Keratinocyte (primary cell): ENCODE results near the gene CTDSP1. TPM values are rescaled to one million over a fixed set of nuclear protein-coding genes. Genes with fewer than 3 reads are reported as not detected.

ENCODE experiments used
- DNase-seq: peaks from one replicate; pipeline ENCODE4 v3.0.0-alpha.2; 2011; ENCODE audit warnings: low read depth, missing footprints, low spot score
- FAIRE-seq: peaks from 2 replicates; lab custom pipeline; 2011; peaks lifted over from hg19 to GRCh38; lab: Jason Lieb, UNC
- H2AFZ ChIP-seq: 2 replicates; pipeline ENCODE4 v1.6.0; 2012; ENCODE audit warnings: low read length, control low read depth, inconsistent platforms; ENCODE audit not compliant: control insufficient read depth
- H3K27ac ChIP-seq: 2 replicates; pipeline ENCODE4 v1.5.1; 2011; ENCODE audit warnings: low read length; ENCODE audit not compliant: control insufficient read depth, insufficient read depth
- H3K27me3 ChIP-seq: 3 replicates; pipeline ENCODE4 v1.6.0; 2011; ENCODE audit warnings: low read length; ENCODE audit not compliant: control insufficient read depth, insufficient read depth; ENCODE audit errors: extremely low read depth
- H3K36me3 ChIP-seq, 2 experiments: 2 replicates in 1 of 2; 3 replicates in 1 of 2; pipeline ENCODE4 v1.5.1; 2011; ENCODE audit warnings: low read length in 2 of 2, mild to moderate bottlenecking in 1 of 2; ENCODE audit not compliant: control insufficient read depth in 2 of 2, insufficient read depth in 2 of 2; ENCODE audit errors: extremely low read depth in 1 of 2
- H3K4me1 ChIP-seq: 3 replicates; pipeline ENCODE4 v1.5.1; 2011; ENCODE audit warnings: low read length; ENCODE audit not compliant: control insufficient read depth, insufficient read depth; ENCODE audit errors: extremely low read depth
- H3K4me2 ChIP-seq: 3 replicates; pipeline ENCODE4 v1.6.0; 2011; ENCODE audit warnings: low read depth, low read length; ENCODE audit not compliant: control insufficient read depth, insufficient read depth; ENCODE audit errors: extremely low read depth
- H3K4me3 ChIP-seq, 3 experiments: fragments of 200-600 bp in 1 of 3; sonication (generic) in 1 of 3; 2 replicates in 2 of 3; 3 replicates in 1 of 3; pipeline ENCODE4 v1.5.1; 2011 to 2016; ENCODE audit warnings: low read length in 3 of 3, mild to moderate bottlenecking in 3 of 3, control low read depth in 2 of 3, inconsistent platforms in 1 of 3, low read depth in 1 of 3, mixed read lengths in 1 of 3, mixed run types in 1 of 3, moderate library complexity in 1 of 3; ENCODE audit not compliant: control insufficient read depth in 2 of 3, insufficient read depth in 2 of 3; ENCODE audit errors: extremely low read depth in 1 of 3
- H3K79me2 ChIP-seq: 2 replicates; pipeline ENCODE4 v1.6.0; 2012; ENCODE audit warnings: low read length; ENCODE audit not compliant: control insufficient read depth, insufficient read depth
- H3K9ac ChIP-seq: 3 replicates; pipeline ENCODE4 v1.6.0; 2011; ENCODE audit warnings: low read length; ENCODE audit not compliant: control insufficient read depth, insufficient read depth; ENCODE audit errors: extremely low read depth
- H3K9me1 ChIP-seq: 3 replicates; pipeline ENCODE4 v1.6.0; 2011; ENCODE audit warnings: low read length; ENCODE audit not compliant: control insufficient read depth, insufficient read depth; ENCODE audit errors: extremely low read depth
- H3K9me3 ChIP-seq: 2 replicates; pipeline ENCODE4 v1.5.1; 2012; ENCODE audit warnings: low read depth, low read length; ENCODE audit not compliant: control insufficient read depth
- H4K20me1 ChIP-seq: 3 replicates; pipeline ENCODE4 v1.6.0; 2011; ENCODE audit warnings: low read length; ENCODE audit not compliant: control insufficient read depth, insufficient read depth; ENCODE audit errors: extremely low read depth
- CTCF ChIP-seq, 3 experiments: IDR thresholded peaks in 1 of 3; conservative IDR thresholded peaks in 1 of 3; optimal IDR thresholded peaks in 1 of 3; 2 replicates in 2 of 3; 3 replicates in 1 of 3; pipeline versions ENCODE3 to v1.5.1; 2011; ENCODE audit warnings: low read length in 3 of 3, mild to moderate bottlenecking in 3 of 3, moderate library complexity in 2 of 3, control low read depth in 1 of 3, inconsistent platforms in 1 of 3; ENCODE audit not compliant: insufficient read depth in 2 of 3; ENCODE audit errors: extremely low read depth in 1 of 3
- EZH2 ChIP-seq: IDR thresholded peaks from one replicate; pipeline ENCODE4 v1.6.1; 2012; ENCODE audit warnings: inconsistent platforms, mild to moderate bottlenecking, low read length, moderate library complexity
- dilution Hi-C: fragments of 300-500 bp; cut with MboI; formaldehyde crosslinking; loops from one replicate; pipeline ENCODE4 v1.7.0; 2020; ENCODE audit warnings: low sequenced_read_pairs; ENCODE audit not compliant: extremely low pct_ligation_motif_present
- polyA plus RNA-seq, 5 experiments: library from polyadenylated mRNA; depleted of rRNA in 3 of 5; stranded (reverse) in 3 of 5; stranded (forward) in 1 of 5; unstranded in 1 of 5; fragments of >200 nt; gene quantifications; 1 replicate in 1 of 5; 2 replicates in 3 of 5; 3 replicates in 1 of 5; pipeline versions ENCODE4 v1.2.1 to v1.2.3, GENCODE V29; 2011 to 2012; ENCODE audit warnings: missing spikeins in 2 of 5, low read depth in 1 of 5, low replicate concordance in 1 of 5

The CTDSP1 gene
- polyA plus RNA-seq, 1 donor (not counting 4 experiments of a cell fraction or from before 2014, with no cell fraction given) = 38.7 TPM

GRCh38 chr2:218397463-218397819 is 2.2 kb upstream of the CTDSP1 start:
- Histone ChIP-seq H3K4me2 (peak overlapping the region; percentile 90), H3K4me3 (peak overlapping the region; percentile 81 to 95 (median 82)), H3K9me3 (no peaks in the 10 kb centered on the region), H2AFZ (no peak overlapping the region), H3K9ac (peak overlapping the region; percentile 86), H3K27ac (peak overlapping the region; percentile 89), H3K4me1 (peaks cover 26% of the 10 kb centered on the region), H4K20me1 (no peaks in the 10 kb centered on the region), H3K36me3 (peaks cover 0 to 3% of the 10 kb centered on the region in 2 experiments), H3K9me1 (no peaks in the 10 kb centered on the region), H3K27me3 (no peaks in the 10 kb centered on the region), H3K79me2 (peaks cover 24% of the 10 kb centered on the region)
- no peak for DNase-seq
- dilution Hi-C loops = no loop called here
- no peak for TF ChIP-seq EZH2
- no peak for TF ChIP-seq CTCF (optimal IDR thresholded peaks at IDR 0.05 in 1 of 3, IDR thresholded peaks at IDR 0.05 in 1 of 3, conservative IDR thresholded peaks at IDR 0.05 in 1 of 3; ENCODE audit: extremely low read depth in 1 of 3, insufficient read depth in 2 of 3, low read length in 3 of 3)
- FAIRE-seq = no peak

- peak overlapping the region; percentile 81 to 95 (median 82) for H3K4me3 ChIP-seq
- peak overlapping the region; percentile 12 for H2AFZ ChIP-seq
- peak overlapping the region; percentile 86 for H3K9ac ChIP-seq
- DNase-seq (no peak), FAIRE-seq (peak; percentile 69)
- no peaks in the 10 kb centered on the region for H3K9me1 ChIP-seq
- peaks cover 26% of the 10 kb centered on the region for H3K4me1 ChIP-seq
- H3K79me2 ChIP-seq = peaks cover 24% of the 10 kb centered on the region
- dilution Hi-C loops = no loop called here
- H3K27ac ChIP-seq = peak overlapping the region; percentile 89
- peak overlapping the region; percentile 90 for H3K4me2 ChIP-seq
- no peaks in the 10 kb centered on the region for H3K27me3 ChIP-seq
- peaks cover 0 to 3% of the 10 kb centered on the region in 2 experiments for H3K36me3 ChIP-seq
- H3K9me3 ChIP-seq = no peaks in the 10 kb centered on the region
- H4K20me1 ChIP-seq = no peaks in the 10 kb centered on the region
- TF ChIP-seq CTCF (optimal IDR thresholded peaks at IDR 0.05 in 1 of 3, IDR thresholded peaks at IDR 0.05 in 1 of 3, conservative IDR thresholded peaks at IDR 0.05 in 1 of 3; ENCODE audit: extremely low read depth in 1 of 3, insufficient read depth in 2 of 3, low read length in 3 of 3) (no peak), EZH2 (no peak)
Observed at GRCh38 chr2:218397820-218398436, 1.7 kb upstream of the CTDSP1 start.
